HK-2 (cell line): Measurements from ENCODE around the gene ZBTB8OS.
A peak's percentile ranks its signal among the peaks of the same experiment; 100 is the strongest.
"Not testable (repeated sequence)": the region's sequence is repeated elsewhere in the genome, so short reads cannot be mapped to it uniquely, and the experiment has no call there.

ENCODE experiments used
- DNase-seq: peaks from one replicate; pipeline ENCODE4 v3.0.0-alpha.2; 2018; ENCODE audit not compliant: unreplicated experiment

ZBTB8OS gene

DNA sequence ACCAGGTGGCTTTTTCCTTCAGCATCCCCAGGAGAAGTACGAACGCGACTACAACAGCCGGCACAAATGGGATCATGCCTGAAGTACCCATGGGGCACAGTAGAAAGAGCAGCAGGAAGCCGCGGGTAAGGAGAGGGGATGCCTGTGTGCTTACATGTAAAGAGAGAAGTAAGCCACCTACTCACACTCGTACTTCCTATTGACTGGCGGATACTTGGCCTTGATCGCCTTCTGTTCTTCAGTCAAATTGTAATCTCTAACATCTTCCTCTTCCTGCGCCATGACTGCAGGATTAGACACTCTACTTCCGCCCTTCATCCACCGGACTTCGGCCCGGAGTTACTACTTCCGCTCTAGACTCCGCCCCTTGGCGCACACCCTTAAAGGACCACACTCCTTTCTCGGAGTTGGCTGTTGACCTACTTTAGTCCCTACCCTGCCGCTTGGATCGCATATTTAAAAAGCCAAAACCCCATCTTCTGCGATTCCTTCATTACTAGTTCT lies at the start of gene ZBTB8OS:
Gene ZBTB8OS, minus strand, starts transcription at position 303 of the 504 bp plus-strand sequence. Its CDS starts 21 bp downstream, at position 282.
- DNase-seq, result peak; percentile 84

DNA sequence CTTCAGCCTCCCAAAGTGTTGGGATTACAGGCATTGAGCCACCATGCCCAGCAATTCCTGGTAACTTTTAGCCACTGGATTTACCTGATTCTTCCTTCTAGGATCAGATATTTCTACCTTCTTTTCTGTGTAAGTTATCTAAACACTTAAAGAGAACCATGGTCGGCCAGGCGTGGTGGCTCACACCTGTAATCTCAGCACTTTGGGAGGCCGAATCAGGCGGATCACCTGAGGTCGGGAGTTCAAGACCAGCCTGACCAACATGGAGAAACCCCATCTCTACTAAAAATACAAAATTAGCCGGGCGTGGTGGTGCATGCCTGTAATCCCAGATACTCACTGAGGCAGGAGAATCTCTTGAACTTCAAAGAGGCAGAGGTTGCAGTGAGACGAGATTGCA lies 46.6 kb upstream of the ZBTB8OS start:
- DNase-seq, result not testable (repeated sequence)

DNA sequence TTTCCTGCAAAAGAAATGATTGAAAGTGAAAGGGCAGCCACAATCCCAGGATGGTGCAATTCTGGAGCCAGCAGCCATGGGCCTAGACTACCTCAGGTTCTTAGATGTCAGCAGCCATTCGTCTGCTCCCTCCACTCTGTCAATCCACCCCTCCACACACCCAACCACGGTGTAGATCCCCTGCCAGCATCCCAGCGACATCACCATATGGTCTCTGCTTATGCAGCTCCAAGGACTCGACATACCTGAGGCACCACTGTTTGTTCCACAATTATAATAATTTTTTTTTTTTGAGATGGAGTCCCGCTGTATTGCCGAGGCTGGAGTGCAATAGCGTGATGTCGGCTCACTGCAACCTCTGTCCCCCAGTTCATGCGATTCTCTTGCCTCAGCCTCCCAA lies 45.7 kb upstream of the ZBTB8OS start:
- no peak for DNase-seq

GRCh38 chr1:32695098-32695904 lies 45.0 kb upstream of the ZBTB8OS start:
- DNase-seq, result peak; percentile 76

- DNase-seq, result no peak
Observed at GRCh38 chr1:32693455-32694174, 43.3 kb upstream of the ZBTB8OS start.

GRCh38 chr1:32686387-32686786 lies 36.0 kb upstream of the ZBTB8OS start:
- DNase-seq, result no peak

DNA sequence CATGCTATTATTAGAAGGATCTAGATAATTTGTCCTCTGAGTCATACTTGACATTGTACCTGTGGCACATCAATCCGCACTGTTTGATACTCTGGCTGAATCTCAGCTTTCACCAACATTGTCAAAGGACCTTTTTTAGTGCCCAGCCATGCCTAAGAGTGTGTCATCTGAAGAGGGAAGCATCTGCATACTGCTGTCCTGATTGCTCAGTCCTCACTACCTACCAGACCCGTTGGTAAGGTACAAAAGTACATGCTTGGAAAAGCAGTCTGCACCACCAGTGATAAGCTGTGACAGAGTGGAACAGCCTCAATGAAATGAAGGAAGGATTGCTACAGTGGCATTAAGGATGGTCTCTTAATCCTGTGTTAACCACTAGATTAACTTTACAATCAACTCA lies 35.1 kb upstream of the ZBTB8OS start:
- DNase-seq, result no peak

GRCh38 chr1:32684167-32684811 lies 33.9 kb upstream of the ZBTB8OS start:
- DNase-seq, result no peak

- no peak for DNase-seq
Observed at GRCh38 chr1:32683397-32683796, 33.0 kb upstream of the ZBTB8OS start.

GRCh38 chr1:32681999-32682398 lies 31.6 kb upstream of the ZBTB8OS start:
- DNase-seq, result no peak

DNA sequence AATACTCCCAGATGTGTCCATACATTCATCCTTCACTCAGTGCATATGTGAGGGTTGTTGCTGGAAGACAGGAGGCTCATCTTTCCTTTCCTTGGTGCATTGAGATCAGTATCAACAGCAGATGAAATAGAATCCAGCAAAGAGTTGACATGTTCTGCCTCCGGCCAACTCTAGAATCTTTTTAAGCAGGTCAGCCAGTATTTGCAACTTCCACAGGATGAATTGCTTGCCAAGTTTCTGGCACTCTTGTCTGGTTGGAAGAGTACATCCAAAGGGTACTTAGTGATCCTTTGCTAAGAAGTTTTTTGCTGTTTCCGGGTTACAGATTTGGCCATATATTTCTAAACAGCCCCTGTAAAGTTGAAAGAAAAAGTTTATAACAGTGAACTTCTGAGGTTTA lies 31.2 kb upstream of the ZBTB8OS start:
- DNase-seq, result no peak

DNA sequence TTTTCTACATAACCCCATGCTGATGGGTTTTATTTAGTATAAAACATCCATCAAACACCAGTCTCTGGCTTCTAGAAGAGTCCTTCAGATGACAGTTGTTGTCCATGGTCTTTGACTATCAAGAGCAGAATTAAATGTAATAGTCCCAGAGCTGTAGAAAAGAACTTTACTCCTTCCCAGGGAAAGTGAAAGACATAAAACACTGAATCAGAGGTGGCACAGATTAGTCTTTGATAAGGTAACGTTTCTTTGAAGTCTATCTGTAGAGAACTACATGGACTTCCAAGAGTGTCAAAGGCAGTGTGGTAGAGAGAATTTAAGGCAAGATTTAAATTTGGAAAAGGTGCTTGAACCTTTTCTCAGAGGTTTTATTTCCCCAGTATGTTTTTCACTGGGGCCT lies 30.3 kb upstream of the ZBTB8OS start:
- DNase-seq, result no peak

- not testable (repeated sequence) for DNase-seq
Observed at GRCh38 chr1:32679993-32680392, 29.6 kb upstream of the ZBTB8OS start.

DNA sequence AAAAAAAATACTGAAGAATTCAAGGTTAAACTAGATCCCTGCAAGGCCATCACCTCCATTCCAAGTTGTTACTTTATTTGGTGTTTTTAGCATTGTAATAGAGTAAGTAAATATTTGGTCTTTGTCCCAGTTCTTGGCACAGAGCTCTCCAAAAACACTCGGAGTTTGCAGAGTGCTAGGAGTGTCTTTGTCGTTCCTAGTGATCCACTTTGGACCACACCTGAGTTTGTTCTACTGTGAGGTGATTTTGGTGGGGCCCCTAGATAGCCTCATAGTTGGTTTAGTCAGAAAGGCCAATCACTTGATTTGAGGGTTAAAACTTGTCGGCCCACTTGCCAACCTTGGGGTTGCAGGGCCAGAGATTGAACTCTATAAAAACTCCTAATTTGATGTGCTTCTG lies 26.6 kb upstream of the ZBTB8OS start:
- DNase-seq, result no peak

- not testable (repeated sequence) for DNase-seq
Observed at GRCh38 chr1:32668716-32669115, 18.4 kb upstream of the ZBTB8OS start.

- peak; percentile 61 for DNase-seq
Observed at GRCh38 chr1:32666901-32667566, 16.7 kb upstream of the ZBTB8OS start.

DNA sequence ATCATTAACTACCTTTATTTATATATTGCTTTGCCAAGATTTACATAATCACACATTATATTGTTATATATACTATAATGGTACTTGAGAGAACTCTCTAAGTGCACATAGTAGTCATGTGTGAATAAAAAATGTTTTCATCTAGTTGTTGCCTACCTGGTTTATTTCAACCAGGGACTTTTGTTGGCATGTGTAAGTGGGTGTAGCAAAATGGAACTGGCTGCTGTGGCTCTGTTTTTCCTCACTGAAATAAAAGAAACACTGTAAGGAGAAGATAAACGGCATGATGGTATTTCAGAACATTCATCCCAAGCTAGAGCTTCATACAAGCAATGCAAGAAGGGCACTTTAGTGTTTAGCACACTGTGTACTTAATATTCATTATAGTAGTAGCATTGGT lies 15.6 kb upstream of the ZBTB8OS start:
- DNase-seq, result no peak

DNA sequence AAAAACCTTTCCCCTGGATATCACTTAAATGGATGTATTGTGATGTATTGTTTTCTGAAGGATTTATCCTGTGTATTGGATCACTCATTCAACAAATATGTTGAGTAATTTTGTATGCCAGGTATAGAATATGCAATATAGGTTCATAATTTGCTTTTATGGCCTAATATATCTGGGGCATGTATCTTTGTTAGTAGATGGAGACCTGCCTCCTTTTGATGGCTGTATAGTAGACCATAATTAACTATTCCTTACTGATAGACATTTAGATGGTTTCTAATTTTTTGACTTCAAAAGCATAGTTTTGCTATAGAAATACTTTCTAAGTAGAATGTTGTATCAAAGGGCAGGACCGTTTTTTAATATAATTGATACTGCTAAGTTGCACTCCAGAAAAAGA lies 9.2 kb upstream of the ZBTB8OS start:
- DNase-seq, result no peak

GRCh38 chr1:32652244-32652962 lies 2.1 kb upstream of the ZBTB8OS start:
- no peak for DNase-seq

DNA sequence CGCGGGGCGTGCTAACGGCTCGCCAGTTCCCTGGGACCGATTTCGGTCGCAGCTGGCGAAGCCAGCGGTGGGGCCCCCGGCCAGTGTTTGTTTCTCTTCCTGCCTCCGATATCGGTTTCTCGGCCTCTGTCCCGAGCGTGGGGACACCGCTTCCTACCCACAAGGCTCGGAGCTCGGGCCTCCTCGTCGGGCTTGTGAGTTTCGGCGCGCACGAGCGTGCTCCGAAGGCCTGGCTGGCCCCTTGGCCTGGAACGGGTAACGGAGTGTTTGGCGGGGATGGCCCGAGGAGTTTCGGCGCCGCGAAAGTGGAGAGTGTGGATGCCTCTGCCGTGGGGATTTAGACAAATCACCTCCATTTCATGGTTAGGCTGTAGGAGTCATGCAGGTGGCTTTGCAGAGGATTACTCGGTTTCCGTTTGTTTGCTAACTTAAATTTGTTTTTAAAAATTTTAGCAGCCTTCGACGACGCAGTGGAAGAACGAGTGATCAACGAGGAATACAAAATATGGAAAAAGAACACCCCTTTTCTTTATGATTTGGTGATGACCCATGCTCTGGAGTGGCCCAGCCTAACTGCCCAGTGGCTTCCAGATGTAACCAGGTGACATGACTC lies 1.2 kb upstream of the ZBTB8OS start:
- no peak for DNase-seq
